HG02885 (cell line): ENCODE data around the gene PLPP4.

Experiments used
- ATAC-seq: cut with Tn5 transposase; IDR thresholded peaks from one replicate; pipeline ENCODE4 v1.9.1; 2021; ENCODE audit warnings: mild to moderate bottlenecking; ENCODE audit not compliant: unreplicated experiment, poor library complexity

PLPP4 gene

DNA sequence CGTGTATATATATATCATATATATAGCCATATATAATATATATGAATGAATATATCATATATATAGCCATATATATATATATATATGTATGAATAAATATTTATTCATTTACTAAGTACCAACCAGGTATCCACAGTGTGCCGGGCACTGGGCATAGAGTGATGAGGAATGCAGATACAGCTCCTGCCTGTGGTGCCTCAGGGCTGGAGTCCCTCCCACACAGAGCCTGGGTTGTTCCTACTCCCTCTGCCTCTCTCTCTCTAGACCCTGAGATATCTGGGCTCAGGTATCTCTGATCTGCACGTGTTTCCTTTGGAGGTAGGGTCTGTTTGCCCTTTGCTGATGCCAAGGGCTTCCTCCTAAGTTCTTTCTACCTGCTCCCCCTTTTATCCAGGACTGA, 1.4 kb upstream of the PLPP4 start:
- no peak for ATAC-seq

DNA sequence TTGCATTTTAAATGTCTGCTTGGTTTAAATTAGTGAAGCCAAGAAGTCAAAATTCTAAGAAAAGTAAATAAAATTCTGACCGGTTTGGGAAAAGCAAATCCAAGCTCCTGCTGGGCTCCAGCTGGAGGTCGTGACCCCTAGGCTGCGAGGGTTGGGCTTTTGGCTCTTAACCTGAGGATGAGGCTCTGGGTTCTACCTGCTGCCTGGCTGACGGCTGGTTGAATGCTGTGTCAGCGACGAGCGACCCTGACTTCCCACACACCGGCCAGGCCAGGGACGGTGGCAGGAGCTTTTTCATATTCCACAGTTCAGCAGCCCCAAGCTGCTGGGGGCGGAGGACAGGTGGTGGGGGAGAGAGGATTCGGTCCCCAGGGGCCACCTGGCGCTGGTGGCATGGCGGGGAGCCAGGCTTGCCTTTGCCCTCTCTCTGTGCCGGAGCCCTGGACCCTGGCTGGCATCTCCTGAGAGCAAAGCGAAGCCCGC, 843 bp upstream of the PLPP4 start:
- ATAC-seq: no peak

DNA sequence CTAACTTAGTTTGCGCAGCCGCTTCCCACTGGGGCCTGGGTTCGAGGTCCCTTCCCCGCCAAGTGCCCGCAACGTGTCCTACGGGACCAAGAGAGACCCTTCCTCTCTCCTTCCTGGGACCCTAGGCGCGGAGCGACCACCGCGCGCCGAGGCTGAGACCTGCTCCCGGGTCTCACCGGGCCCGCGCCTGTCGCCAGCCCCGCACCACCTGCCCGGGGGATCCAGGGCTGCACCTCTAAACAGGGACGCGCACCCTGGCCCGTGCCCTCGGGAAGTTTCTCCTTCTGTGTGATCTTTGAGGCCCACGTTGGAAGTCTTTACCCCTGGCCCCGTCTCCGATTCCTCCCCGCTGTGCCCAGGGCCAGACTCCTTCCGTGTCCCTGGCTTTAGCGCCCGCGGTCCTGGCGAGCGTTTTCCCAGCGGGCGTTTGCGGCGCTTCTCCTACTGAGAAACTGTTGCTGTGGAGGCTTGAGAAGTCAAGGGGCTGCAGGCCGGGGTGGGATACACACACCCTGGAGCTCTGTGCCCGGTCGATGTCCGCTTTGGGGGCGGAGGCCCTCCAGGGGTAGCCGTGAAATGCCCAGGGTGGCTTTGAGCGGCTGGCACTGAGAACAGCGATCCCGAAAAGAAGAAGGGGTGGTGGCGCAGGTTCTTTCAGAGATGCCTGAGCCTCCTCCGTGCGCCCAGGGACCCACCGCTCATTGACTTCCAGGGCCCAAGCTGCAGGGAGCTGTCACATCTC, 575 bp downstream of the PLPP4 start:
- no peak for ATAC-seq

- ATAC-seq: no peak
These were observed 1.4 kb downstream of the PLPP4 start for GRCh38 chr10:120458432-120458831.

DNA sequence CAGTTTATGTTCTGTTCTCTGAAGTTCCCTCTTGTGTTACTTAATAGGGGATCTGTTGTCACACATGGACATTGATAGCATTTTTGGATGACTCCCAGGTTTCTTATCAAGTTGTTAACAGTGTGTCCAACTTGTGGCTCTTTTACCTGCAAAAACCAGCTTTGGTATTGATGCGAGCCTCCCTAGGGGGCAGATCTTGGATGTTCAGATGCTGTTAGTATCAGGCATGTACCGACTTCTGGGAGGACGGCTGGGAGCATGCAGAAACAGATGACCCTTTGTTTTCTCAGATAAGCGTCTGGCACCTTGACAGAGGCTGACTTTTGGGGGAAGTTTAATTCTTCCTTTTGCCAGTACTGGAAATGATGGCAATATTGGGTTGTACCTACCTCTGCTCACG, 2.2 kb downstream of the PLPP4 start:
- no peak for ATAC-seq

GRCh38 chr10:120460186-120460585, 3.2 kb downstream of the PLPP4 start:
- no peak for ATAC-seq

GRCh38 chr10:120460776-120461175, 3.7 kb downstream of the PLPP4 start:
- no peak for ATAC-seq

- no peak for ATAC-seq
These were observed 5.1 kb downstream of the PLPP4 start for GRCh38 chr10:120462018-120462682.

DNA sequence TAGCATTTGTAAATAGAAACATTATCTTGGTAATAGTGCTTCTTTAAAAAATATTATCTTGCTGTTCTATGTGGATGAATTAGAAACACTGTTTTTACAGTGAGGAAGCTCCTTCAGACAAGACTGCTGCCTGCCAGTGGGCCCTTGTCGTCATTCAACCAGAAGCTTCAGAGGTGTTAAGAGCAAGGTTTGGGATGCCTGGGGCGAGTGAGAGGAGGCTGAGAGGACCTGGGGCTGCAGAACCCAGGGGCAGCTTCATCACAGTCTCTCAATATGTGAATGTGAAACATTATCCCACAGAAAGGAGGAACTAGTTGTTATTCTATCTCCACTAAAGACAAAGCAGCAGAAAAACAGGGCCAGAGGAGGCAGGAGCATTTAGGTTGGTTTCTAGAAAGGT, 8.1 kb downstream of the PLPP4 start:
- no peak for ATAC-seq

DNA sequence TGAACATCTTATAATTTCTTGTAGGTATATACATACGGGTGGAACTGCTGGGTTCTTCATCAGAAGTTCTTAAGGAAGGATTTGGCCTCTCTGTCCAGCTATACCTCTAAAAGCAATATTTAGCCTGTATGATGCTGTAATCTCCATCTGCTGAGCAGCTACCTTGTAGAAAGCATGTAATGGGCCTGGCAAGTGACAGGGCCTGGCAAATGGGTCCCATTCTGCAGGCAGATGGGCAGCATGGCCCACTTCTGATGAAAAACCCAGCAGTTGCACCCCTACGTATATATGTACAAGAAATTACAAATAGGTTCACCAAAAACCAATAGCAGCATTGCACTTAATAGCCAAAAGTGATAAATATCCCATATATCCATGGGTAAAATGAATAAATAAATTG, 9.0 kb downstream of the PLPP4 start:
- no peak for ATAC-seq

- peak; percentile 58 for ATAC-seq
These were observed 16.6 kb downstream of the PLPP4 start for GRCh38 chr10:120473593-120473992.

DNA sequence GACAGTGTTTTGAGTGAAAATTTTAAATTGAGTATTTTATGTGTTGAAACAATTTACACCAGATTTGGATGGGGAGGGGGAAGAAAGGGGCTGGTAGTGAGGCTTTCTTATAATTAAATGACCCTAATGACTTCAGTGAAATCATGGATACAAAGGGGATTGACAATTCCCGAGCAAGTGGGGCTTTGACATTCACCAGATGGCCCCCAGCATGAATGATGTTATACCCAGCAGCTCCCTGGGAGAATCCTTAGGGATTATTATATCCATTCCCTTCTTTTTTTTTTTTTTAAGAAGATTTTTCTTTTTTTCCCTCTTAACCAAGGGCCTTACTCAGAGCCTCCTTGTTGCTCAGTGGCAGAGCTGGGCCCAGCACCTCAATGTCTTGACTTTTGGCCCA, 17.9 kb downstream of the PLPP4 start:
- no peak for ATAC-seq

DNA sequence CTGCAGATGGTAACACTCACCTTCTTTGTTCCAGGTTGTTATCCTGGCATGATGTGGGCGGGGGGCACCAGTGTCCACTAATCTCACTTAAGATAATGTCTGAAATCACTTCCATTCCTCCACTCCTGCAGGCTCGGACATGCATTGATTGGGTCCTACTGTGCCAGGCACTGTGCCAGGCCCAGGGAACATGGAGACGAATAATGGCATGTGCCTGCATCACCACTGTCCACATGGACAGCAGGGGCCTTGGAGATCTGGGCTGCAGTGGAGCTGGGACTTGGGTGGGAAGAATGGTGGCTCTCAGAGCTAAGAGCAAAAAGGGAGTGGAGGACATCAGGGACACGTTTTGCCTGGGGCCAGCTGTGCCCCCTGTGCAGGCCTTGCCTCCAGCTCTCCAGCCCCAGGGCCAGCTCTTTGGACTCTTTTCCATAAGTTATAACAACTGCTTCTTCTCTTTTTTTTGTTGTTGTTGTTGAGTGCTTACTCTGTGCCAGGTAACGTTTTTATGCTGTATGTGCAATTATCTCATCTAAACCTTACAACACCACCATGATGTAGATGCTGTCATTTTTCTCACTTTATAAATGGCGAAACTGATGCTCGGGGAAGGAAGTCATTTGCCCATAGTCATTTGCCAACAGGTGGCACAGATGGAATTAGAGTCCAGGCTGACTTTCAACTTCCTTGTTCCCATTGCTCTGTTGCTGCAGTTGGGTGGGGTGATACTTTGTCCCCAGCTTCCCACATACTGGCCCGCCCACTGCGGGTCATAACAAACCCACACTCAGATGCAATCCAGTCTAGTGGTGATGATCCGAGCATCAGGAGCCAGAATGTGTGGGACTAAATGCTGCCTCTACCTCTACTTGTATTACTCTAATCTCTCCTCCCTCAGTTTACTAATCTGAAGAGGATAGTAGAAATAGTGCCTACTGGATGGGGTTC, 19.1 kb downstream of the PLPP4 start:
- ATAC-seq: no peak

- no peak for ATAC-seq
These were observed 20.2 kb downstream of the PLPP4 start for GRCh38 chr10:120477021-120477742.

- ATAC-seq: no peak
These were observed 20.7 kb downstream of the PLPP4 start for GRCh38 chr10:120477743-120478141.

DNA sequence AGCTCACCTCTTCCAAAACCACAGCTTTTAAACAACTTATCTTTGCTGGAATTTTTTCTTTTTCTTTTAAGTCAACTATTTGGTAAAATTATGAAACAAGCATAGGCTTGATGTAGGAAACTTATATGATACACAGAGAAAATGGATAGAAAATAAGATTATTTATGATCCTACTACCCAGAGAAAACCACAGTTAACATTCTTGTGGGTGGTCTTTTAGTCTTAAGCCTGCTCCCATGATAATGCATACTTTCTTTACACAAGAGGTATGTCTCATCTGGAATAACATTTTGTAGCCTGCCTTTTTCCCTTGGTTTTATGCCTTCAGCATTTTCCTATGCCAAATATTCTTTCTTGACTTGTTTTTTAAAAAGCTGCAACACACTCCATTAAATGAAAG, 21.4 kb downstream of the PLPP4 start:
- ATAC-seq: no peak

DNA sequence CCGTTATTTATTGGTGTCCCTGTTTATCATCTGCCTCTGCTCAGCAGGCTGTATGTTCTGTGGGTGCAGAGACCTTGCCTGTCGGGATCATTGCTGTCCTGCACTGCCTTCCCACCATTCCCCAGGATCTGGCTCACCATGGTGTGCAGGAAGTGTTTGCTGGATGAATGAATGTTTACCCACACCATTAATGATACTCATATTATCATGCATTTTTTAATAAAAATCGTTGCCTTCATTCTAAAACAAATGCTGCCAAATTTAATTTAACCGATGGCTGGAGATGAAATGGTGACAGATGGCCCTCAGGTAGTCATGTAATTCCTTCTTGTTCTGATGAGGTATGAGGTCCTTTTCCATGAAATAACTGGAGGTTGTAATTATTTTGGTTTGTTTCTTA, 22.5 kb downstream of the PLPP4 start:
- no peak for ATAC-seq

DNA sequence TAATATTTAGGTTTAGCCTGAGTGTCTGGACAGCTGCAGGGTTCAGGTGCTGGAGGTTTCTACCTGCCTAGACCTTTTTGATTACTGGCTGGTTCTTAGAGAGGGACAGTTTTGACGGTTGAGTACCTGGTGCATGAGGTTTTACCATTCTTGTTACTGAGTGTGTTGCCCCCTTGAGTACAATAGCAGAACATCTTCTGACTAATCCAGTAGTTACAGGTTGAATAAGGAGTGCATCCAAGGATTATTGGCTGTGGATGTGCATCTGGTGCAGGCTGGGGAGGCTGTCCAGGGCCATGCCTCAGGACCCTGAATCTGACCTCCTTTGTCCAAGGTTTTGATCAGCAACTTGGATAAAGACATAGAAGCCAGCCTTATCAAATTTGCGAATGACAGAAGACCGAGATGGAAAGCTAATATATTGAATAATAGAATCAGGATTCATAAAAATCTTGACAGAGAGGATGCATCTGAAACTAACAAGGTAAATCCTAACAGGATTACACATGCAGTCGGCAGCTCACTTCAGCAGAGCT, 23.1 kb downstream of the PLPP4 start:
- no peak for ATAC-seq

DNA sequence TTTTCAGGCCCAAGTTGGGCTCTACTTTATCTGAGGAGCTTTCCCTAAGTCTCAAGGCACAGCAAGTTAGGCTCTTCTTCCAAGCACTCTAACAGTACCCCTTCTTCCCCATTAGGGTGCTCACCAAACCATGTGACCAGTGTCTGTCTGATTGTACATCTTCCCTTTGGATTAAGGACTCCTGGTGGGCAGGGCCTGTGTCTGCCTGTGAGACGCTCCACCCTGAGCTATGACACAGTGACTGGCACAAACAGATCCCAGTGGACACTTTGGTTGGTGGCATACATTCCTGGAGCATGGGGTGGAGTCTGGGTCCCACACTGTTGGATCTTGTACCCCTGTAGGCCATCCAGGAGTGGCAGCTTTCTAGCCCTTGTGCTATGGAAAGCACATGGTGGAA, 23.8 kb downstream of the PLPP4 start:
- ATAC-seq: no peak

- no peak for ATAC-seq
These were observed 26.0 kb downstream of the PLPP4 start for GRCh38 chr10:120483006-120483405.
